Measurements from ENCODE around the gene ZNF710. TPM values are rescaled to one million over a fixed set of nuclear protein-coding genes. Genes with fewer than 3 reads are reported as not detected.

Gene ZNF710
- polyA plus RNA-seq, 1 of the 3 experiments (the other 2 are of a cell fraction): 2.7 TPM

DNA sequence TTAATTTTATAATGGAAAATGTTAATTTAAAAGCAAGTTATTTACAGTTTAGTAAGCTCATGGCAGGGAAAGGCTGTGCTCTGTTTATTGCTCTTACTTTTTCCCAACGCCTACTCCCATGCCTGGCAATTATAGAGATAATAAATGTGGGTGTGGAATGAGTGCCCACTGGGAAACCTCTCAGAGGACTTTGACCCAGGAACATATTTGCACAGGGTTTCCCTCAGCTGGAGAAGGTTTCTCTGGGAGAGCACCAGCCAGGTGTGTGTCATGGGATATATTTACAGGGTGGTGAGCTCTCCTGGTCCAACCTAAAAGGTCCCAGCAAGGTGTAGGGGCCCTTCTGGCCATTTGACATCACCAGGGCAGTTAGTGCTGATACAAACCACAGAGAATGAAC is 27.9 kb downstream of the ZNF710 start:
- Histone ChIP-seq H3K4me2 (no peak overlapping the region), H3K9me2 (no peaks in the 10 kb centered on the region)

DNA sequence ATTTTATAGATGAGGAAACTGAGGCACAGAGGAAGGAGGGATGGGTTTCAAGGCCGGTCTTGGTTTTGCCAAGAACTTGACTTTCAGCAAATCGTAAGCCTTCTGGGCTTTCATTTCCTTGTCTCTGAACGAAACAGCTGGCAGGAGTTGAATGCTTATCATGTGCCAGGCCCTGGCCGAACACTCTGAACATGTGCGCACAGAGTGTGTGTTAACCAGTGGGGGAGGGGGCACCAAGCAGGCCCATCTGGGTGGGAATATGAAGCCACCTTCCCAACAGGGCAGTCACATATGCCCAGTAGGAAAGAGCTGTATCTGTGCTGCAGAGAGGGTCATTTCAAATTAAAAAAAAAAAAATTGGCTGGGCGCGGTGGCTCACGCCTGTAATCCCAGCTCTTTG is 29.3 kb downstream of the ZNF710 start:
- POLR2A ChIA-PET: no interaction called here
- Histone ChIP-seq H3K36me3 (replicated peaks in 1 of 2; ENCODE audit: control insufficient read depth in 1 of 2, insufficient read depth in 2 of 2, low read length in 1 of 2) (peaks cover 0 to 5% of the 10 kb centered on the region in 2 experiments), H3K9ac (no peak overlapping the region), H3K9me3 (no peaks in the 10 kb centered on the region), H3K27ac (ENCODE audit: low read depth in 2 of 2, low read length in 1 of 2) (no peak overlapping the region), H3K4me2 (no peak overlapping the region), H3K4me3 (ENCODE audit: low read depth in 2 of 2, low read length in 1 of 2) (no peak overlapping the region), H4K20me1 (ENCODE audit: insufficient read depth) (no peaks in the 10 kb centered on the region), H3K4me1 (ENCODE audit: control insufficient read depth in 1 of 2, insufficient read depth in 2 of 2, low read depth in 1 of 2, low read length in 1 of 2) (peaks cover 11 to 12% of the 10 kb centered on the region in 2 experiments; a peak in 3 of 4 replicates), H2AFZ (ENCODE audit: low read depth) (no peak overlapping the region), H3K79me2 (ENCODE audit: insufficient read depth) (no peaks in the 10 kb centered on the region; the same call in 1 of the 2 replicates), H3K27me3 (ENCODE audit: insufficient read depth) (no peaks in the 10 kb centered on the region), H3K9me2 (no peaks in the 10 kb centered on the region), H3F3A (replicated peaks; ENCODE audit: insufficient read depth) (no peaks in the 10 kb centered on the region)
- DNase-seq: no peak
- CTCF ChIA-PET: interaction anchor here (0.8 kb wide), 2 partner anchors 17 to 28 kb away, joined by 3 read pairs; no protein-coding TSS in a partner anchor
- WGBS (ENCODE audit: low lambda C conversion rate): 96% methylated on average over 8 of the region's 8 CpGs
- TF ChIP-seq CHD2 (IDR thresholded peaks at IDR 0.05; ENCODE audit: low read length, partially characterized antibody) (no peak), EZH2phosphoT487 (IDR thresholded peaks at IDR 0.05; ENCODE audit: borderline replicate concordance, low read depth) (no peak), NRF1 (IDR thresholded peaks at IDR 0.05; ENCODE audit: low read depth, low read length) (no peak), FOXM1 (IDR thresholded peaks at IDR 0.05; ENCODE audit: low read depth) (no peak), TEAD4 (IDR thresholded peaks at IDR 0.05; ENCODE audit: borderline replicate concordance, insufficient read depth) (no peak), RCOR1 (IDR thresholded peaks at IDR 0.05; ENCODE audit: low read length) (no peak), GABPA (IDR thresholded peaks at IDR 0.05; ENCODE audit: low read depth) (no peak), YY1 (IDR thresholded peaks at IDR 0.05; ENCODE audit: low read depth) (no peak), NFIC (IDR thresholded peaks at IDR 0.05; ENCODE audit: borderline replicate concordance) (no peak), RFX5 (IDR thresholded peaks at IDR 0.05; ENCODE audit: low read length) (no peak), JUND (IDR thresholded peaks at IDR 0.05) (no peak), ELF1 (IDR thresholded peaks at IDR 0.05) (no peak), MEF2A (IDR thresholded peaks at IDR 0.05; ENCODE audit: borderline replicate concordance, low read depth) (no peak)
- TF ChIP-seq, protein P1, sequence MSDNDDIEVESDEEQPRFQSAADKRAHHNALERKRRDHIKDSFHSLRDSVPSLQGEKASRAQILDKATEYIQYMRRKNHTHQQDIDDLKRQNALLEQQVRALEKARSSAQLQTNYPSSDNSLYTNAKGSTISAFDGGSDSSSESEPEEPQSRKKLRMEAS (IDR thresholded peaks at IDR 0.05; ENCODE audit: low read depth): no peak

More for the DNA sequence above, 27.9 kb downstream of the ZNF710 start:
- no peaks in the 10 kb centered on the region for H4K20me1 ChIP-seq (ENCODE audit: insufficient read depth)
- no peaks in the 10 kb centered on the region for H3K9me3 ChIP-seq
- no peak for DNase-seq
- TF ChIP-seq, protein P2, sequence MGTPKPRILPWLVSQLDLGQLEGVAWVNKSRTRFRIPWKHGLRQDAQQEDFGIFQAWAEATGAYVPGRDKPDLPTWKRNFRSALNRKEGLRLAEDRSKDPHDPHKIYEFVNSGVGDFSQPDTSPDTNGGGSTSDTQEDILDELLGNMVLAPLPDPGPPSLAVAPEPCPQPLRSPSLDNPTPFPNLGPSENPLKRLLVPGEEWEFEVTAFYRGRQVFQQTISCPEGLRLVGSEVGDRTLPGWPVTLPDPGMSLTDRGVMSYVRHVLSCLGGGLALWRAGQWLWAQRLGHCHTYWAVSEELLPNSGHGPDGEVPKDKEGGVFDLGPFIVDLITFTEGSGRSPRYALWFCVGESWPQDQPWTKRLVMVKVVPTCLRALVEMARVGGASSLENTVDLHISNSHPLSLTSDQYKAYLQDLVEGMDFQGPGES (IDR thresholded peaks at IDR 0.05; ENCODE audit: low read depth, low read length): no peak
- no peak for TF ChIP-seq POLR2AphosphoS5 (IDR thresholded peaks at IDR 0.05; ENCODE audit: low read depth, low read length)
- TF ChIP-seq SIN3A (IDR thresholded peaks at IDR 0.05; ENCODE audit: borderline replicate concordance, low read depth, low read length): no peak
- TF ChIP-seq, protein P3, sequence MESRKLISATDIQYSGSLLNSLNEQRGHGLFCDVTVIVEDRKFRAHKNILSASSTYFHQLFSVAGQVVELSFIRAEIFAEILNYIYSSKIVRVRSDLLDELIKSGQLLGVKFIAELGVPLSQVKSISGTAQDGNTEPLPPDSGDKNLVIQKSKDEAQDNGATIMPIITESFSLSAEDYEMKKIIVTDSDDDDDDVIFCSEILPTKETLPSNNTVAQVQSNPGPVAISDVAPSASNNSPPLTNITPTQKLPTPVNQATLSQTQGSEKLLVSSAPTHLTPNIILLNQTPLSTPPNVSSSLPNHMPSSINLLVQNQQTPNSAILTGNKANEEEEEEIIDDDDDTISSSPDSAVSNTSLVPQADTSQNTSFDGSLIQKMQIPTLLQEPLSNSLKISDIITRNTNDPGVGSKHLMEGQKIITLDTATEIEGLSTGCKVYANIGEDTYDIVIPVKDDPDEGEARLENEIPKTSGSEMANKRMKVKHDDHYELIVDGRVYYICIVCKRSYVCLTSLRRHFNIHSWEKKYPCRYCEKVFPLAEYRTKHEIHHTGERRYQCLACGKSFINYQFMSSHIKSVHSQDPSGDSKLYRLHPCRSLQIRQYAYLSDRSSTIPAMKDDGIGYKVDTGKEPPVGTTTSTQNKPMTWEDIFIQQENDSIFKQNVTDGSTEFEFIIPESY (IDR thresholded peaks at IDR 0.05; ENCODE audit: borderline replicate concordance, low read depth): no peak
- no peak for TF ChIP-seq CHD2 (IDR thresholded peaks at IDR 0.05; ENCODE audit: low read length, partially characterized antibody)
- no peak for TF ChIP-seq FOXJ3 (CRISPR knock-in tag; IDR thresholded peaks at IDR 0.05)
- TF ChIP-seq GATA2 (CRISPR knock-in tag; IDR thresholded peaks at IDR 0.05): no peak
- TF ChIP-seq, protein P4, sequence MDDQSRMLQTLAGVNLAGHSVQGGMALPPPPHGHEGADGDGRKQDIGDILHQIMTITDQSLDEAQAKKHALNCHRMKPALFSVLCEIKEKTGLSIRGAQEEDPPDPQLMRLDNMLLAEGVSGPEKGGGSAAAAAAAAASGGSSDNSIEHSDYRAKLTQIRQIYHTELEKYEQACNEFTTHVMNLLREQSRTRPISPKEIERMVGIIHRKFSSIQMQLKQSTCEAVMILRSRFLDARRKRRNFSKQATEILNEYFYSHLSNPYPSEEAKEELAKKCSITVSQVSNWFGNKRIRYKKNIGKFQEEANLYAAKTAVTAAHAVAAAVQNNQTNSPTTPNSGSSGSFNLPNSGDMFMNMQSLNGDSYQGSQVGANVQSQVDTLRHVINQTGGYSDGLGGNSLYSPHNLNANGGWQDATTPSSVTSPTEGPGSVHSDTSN (IDR thresholded peaks at IDR 0.05): no peak
- no peak for TF ChIP-seq MXI1 (IDR thresholded peaks at IDR 0.05; ENCODE audit: low read depth, low read length)
- no peak for TF ChIP-seq RCOR1 (IDR thresholded peaks at IDR 0.05; ENCODE audit: low read length)
- TF ChIP-seq JUND (IDR thresholded peaks at IDR 0.05): no peak
- no peak for TF ChIP-seq TEAD4 (IDR thresholded peaks at IDR 0.05; ENCODE audit: borderline replicate concordance, insufficient read depth)
- TF ChIP-seq, protein P5, sequence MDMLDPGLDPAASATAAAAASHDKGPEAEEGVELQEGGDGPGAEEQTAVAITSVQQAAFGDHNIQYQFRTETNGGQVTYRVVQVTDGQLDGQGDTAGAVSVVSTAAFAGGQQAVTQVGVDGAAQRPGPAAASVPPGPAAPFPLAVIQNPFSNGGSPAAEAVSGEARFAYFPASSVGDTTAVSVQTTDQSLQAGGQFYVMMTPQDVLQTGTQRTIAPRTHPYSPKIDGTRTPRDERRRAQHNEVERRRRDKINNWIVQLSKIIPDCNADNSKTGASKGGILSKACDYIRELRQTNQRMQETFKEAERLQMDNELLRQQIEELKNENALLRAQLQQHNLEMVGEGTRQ (IDR thresholded peaks at IDR 0.05; ENCODE audit: borderline replicate concordance, low read depth, low read length): no peak
- ChIA-PET POLR2A (no interaction called here), CTCF (interaction anchor here (0.9 to 1.0 kb wide), 2 partner anchors 9 to 57 kb away, joined by 3 read pairs; no protein-coding TSS in a partner anchor)
- no peak overlapping the region for H3K4me3 ChIP-seq (ENCODE audit: low read depth in 2 of 2, low read length in 1 of 2)
- H3K27ac ChIP-seq (ENCODE audit: low read depth in 2 of 2, low read length in 1 of 2): no peak overlapping the region
- no peaks in the 10 kb centered on the region for H3F3A ChIP-seq (replicated peaks; ENCODE audit: insufficient read depth)
- 76% methylated on average over 1 of the region's 1 CpG for WGBS (ENCODE audit: low lambda C conversion rate)
- no peak overlapping the region for H3K9ac ChIP-seq
- H3K27me3 ChIP-seq (ENCODE audit: insufficient read depth): no peaks in the 10 kb centered on the region
- H3K79me2 ChIP-seq (ENCODE audit: insufficient read depth): no peaks in the 10 kb centered on the region; the same call in 1 of the 2 replicates
- no peak overlapping the region for H2AFZ ChIP-seq (ENCODE audit: low read depth)
- H3K4me1 ChIP-seq (ENCODE audit: control insufficient read depth in 1 of 2, insufficient read depth in 2 of 2, low read depth in 1 of 2, low read length in 1 of 2): peaks cover 0 to 6% of the 10 kb centered on the region in 2 experiments; a peak in 2 of 4 replicates
- peaks cover 0 to 5% of the 10 kb centered on the region in 2 experiments for H3K36me3 ChIP-seq (replicated peaks in 1 of 2; ENCODE audit: control insufficient read depth in 1 of 2, insufficient read depth in 2 of 2, low read length in 1 of 2)
